Hindlimb muscle (tissue), 1 donor: ENCODE data around the gene AMTN. TPM values are rescaled to one million over a fixed set of nuclear protein-coding genes. Genes with fewer than 3 reads are reported as not detected.

ENCODE experiments used
- DNase-seq: peaks from one replicate; pipeline ENCODE4 v3.0.0-alpha.2; 2013
- polyA plus RNA-seq: library from polyadenylated mRNA; unstranded; fragments of 120-200 nt; gene quantifications from one replicate; pipeline ENCODE4 v1.2.1, GENCODE V29; 2013; ENCODE audit not compliant: insufficient read length

The AMTN gene
- polyA plus RNA-seq, 1 donor = not detected

- no peak for DNase-seq
Observed at GRCh38 chr4:70564033-70564432, 45.7 kb downstream of the AMTN start.

GRCh38 chr4:70570796-70571195 lies 52.4 kb downstream of the AMTN start:
- DNase-seq = no peak

- no peak for DNase-seq
Observed at GRCh38 chr4:70571772-70572171, 53.4 kb downstream of the AMTN start.

GRCh38 chr4:70575964-70576363 lies 57.6 kb downstream of the AMTN start:
- DNase-seq = no peak

- DNase-seq = no peak
Observed at GRCh38 chr4:70577220-70577927, 59.0 kb downstream of the AMTN start.

GRCh38 chr4:70581980-70582379 lies 63.6 kb downstream of the AMTN start:
- DNase-seq = no peak

Other genes starting within 250 kb of the AMTN start
- not detected for gene CABS1, start 183.6 kb upstream of the AMTN start, polyA plus RNA-seq
- not detected for gene SMR3A, start 157.8 kb upstream of the AMTN start, polyA plus RNA-seq
- not detected for gene SMR3B, start 135.4 kb upstream of the AMTN start, polyA plus RNA-seq
- not detected for gene OPRPN, start 120.6 kb upstream of the AMTN start, polyA plus RNA-seq
- gene MUC7, start 46.4 kb upstream of the AMTN start, polyA plus RNA-seq = not detected
- not detected for gene AMBN, start 73.7 kb downstream of the AMTN start, polyA plus RNA-seq
- gene ENAM, start 110.2 kb downstream of the AMTN start, polyA plus RNA-seq = 2.9 TPM
- gene JCHAIN, start 147.9 kb downstream of the AMTN start, polyA plus RNA-seq = 0.93 TPM
- 21.2 TPM for gene UTP3, start 170.0 kb downstream of the AMTN start, polyA plus RNA-seq
- gene RUFY3, start 203.4 kb downstream of the AMTN start, polyA plus RNA-seq = 85.5 TPM